Measurements from ENCODE around the gene FAM193A.

DNA sequence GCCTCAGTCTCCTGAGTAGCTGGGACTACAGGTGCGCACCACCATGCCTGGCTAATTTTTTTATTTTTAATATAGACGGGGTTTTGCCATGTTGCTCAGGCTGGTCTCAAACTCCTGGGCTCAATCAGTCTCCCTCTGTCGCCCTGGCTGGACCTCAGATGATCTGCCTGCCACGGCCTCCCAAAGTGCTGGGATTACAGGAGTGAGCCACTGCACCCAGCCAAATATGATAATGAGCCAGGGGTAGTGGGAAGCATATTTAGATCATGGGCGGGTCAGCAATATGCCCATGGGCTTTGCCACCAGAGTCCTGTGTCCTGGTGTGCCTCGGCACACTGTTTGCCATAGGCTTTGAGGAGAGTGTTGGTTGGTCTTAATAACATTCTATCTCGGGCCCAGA lies 71.8 kb downstream of the FAM193A start:
- TF ChIP-seq, protein P1, sequence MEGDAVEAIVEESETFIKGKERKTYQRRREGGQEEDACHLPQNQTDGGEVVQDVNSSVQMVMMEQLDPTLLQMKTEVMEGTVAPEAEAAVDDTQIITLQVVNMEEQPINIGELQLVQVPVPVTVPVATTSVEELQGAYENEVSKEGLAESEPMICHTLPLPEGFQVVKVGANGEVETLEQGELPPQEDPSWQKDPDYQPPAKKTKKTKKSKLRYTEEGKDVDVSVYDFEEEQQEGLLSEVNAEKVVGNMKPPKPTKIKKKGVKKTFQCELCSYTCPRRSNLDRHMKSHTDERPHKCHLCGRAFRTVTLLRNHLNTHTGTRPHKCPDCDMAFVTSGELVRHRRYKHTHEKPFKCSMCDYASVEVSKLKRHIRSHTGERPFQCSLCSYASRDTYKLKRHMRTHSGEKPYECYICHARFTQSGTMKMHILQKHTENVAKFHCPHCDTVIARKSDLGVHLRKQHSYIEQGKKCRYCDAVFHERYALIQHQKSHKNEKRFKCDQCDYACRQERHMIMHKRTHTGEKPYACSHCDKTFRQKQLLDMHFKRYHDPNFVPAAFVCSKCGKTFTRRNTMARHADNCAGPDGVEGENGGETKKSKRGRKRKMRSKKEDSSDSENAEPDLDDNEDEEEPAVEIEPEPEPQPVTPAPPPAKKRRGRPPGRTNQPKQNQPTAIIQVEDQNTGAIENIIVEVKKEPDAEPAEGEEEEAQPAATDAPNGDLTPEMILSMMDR (IDR thresholded peaks at IDR 0.05; ENCODE audit: insufficient read depth, low read length, poor library complexity, severe bottlenecking): no peak
- TF ChIP-seq EZH2phosphoT487 (conservative IDR thresholded peaks at IDR 0.05; ENCODE audit: low read length): no peak

All from SU-DHL-6 (cell line).